Liver (tissue), 9 donors: ENCODE data around the gene CUBN. TPM values are rescaled to one million over a fixed set of nuclear protein-coding genes. Genes with fewer than 3 reads are reported as not detected.

ENCODE experiments used
- DNase-seq: peaks from one replicate; pipeline ENCODE4 v3.0.0-alpha.2; 2017; ENCODE audit warnings: low spot score
- H3K27ac ChIP-seq, 2 donors: one replicate each; pipeline ENCODE4 v1.7.0; 2013; ENCODE audit warnings: inconsistent platforms in 2 of 2, low read length in 2 of 2, control low read depth in 1 of 2, low read depth in 1 of 2, mild to moderate bottlenecking in 1 of 2
- H3K27me3 ChIP-seq, 4 donors: one replicate each; pipeline versions ENCODE4 v1.6.1 to v1.7.0; 2013; ENCODE audit warnings: low read length in 3 of 4, inconsistent platforms in 1 of 4, mild to moderate bottlenecking in 1 of 4, moderate library complexity in 1 of 4; ENCODE audit not compliant: control insufficient read depth in 4 of 4, insufficient read depth in 4 of 4
- H3K36me3 ChIP-seq, 4 donors: one replicate each; pipeline versions ENCODE4 v1.6.1 to v1.7.0; 2013; ENCODE audit warnings: low read length in 3 of 4, mild to moderate bottlenecking in 3 of 4, low read depth in 1 of 4, moderate library complexity in 1 of 4; ENCODE audit not compliant: control insufficient read depth in 4 of 4, insufficient read depth in 3 of 4
- H3K4me1 ChIP-seq, 4 donors: one replicate each; pipeline versions ENCODE4 v1.6.1 to v1.7.0; 2013; ENCODE audit warnings: low read length in 3 of 4, mild to moderate bottlenecking in 3 of 4, moderate library complexity in 1 of 4; ENCODE audit not compliant: control insufficient read depth in 4 of 4, insufficient read depth in 4 of 4
- H3K4me3 ChIP-seq, 3 donors: one replicate each; pipeline versions ENCODE4 v1.6.1 to v1.7.0; 2013; ENCODE audit warnings: low read length in 3 of 3, control low read depth in 1 of 3, low read depth in 1 of 3, mild to moderate bottlenecking in 1 of 3
- H3K9ac ChIP-seq, 2 donors: one replicate each; pipeline ENCODE4 v1.7.0; 2013; ENCODE audit warnings: low read length in 2 of 2, mild to moderate bottlenecking in 2 of 2, moderate library complexity in 2 of 2, control low read depth in 1 of 2, low read depth in 1 of 2
- H3K9me3 ChIP-seq, 4 donors: one replicate each; pipeline versions ENCODE4 v1.6.1 to v1.7.0; 2013; ENCODE audit warnings: low read length in 3 of 4; ENCODE audit not compliant: control insufficient read depth in 4 of 4
- EGR1 ChIP-seq, 2 donors: IDR thresholded peaks; 2 replicates each; pipeline ENCODE4 v1.6.1; 2016 to 2018; ENCODE audit warnings: antibody characterized with exemption in 2 of 2, low read depth in 2 of 2
- FOXA1 ChIP-seq: IDR thresholded peaks from 2 replicates; pipeline ENCODE4 v1.6.1; 2016; ENCODE audit warnings: antibody characterized with exemption
- FOXA2 ChIP-seq: IDR thresholded peaks from 2 replicates; pipeline ENCODE4 v1.6.1; 2016; ENCODE audit warnings: antibody characterized with exemption
- GABPA ChIP-seq, 2 donors: IDR thresholded peaks in 1 of 2; conservative IDR thresholded peaks in 1 of 2; 2 replicates each; pipeline ENCODE4 v1.6.1; 2016; ENCODE audit warnings: antibody characterized with exemption in 2 of 2, mild to moderate bottlenecking in 1 of 2, moderate library complexity in 1 of 2
- HNF4A ChIP-seq, 2 donors: conservative IDR thresholded peaks; 2 replicates each; pipeline ENCODE4 v1.6.1; 2016; ENCODE audit warnings: antibody characterized with exemption in 2 of 2, mild to moderate bottlenecking in 2 of 2
- HNF4G ChIP-seq: IDR thresholded peaks from 2 replicates; pipeline ENCODE4 v1.6.1; 2016; ENCODE audit warnings: antibody characterized with exemption
- JUND ChIP-seq, 2 donors: IDR thresholded peaks; 2 replicates each; pipeline ENCODE4 v1.6.1; 2016; ENCODE audit warnings: antibody characterized with exemption in 2 of 2
- NR2F2 ChIP-seq: IDR thresholded peaks from 2 replicates; pipeline ENCODE4 v1.6.1; 2016; ENCODE audit warnings: antibody characterized with exemption
- RAD21 ChIP-seq, 2 donors: IDR thresholded peaks; 2 replicates each; pipeline ENCODE4 v1.6.1; 2016; ENCODE audit warnings: antibody characterized with exemption in 2 of 2, mild to moderate bottlenecking in 2 of 2
- RXRA ChIP-seq, 2 donors: IDR thresholded peaks; 2 replicates each; pipeline ENCODE4 v1.6.1; 2017 to 2018; ENCODE audit warnings: antibody characterized with exemption in 2 of 2, mild to moderate bottlenecking in 1 of 2
- SP1 ChIP-seq: IDR thresholded peaks from 2 replicates; pipeline ENCODE4 v1.6.1; 2018; ENCODE audit warnings: antibody characterized with exemption, mild to moderate bottlenecking
- TAF1 ChIP-seq: conservative IDR thresholded peaks from 2 replicates; pipeline ENCODE4 v1.6.1; 2016; ENCODE audit warnings: antibody characterized with exemption, mild to moderate bottlenecking
- YY1 ChIP-seq: IDR thresholded peaks from 2 replicates; pipeline ENCODE4 v1.6.1; 2016; ENCODE audit warnings: antibody characterized with exemption, mild to moderate bottlenecking
- WGBS: extraction: QIAGEN DNeasy Blood & Tissue Kit; methylation state at CpG from one replicate; pipeline ENCODE4 v1.1.7; 2013; 5-methylcytosine and 5-hydroxymethylcytosine counted together
- polyA plus RNA-seq, 2 donors: library from polyadenylated mRNA; stranded (reverse) in 1 of 2; unstranded in 1 of 2; fragments of 200-250 nt in 1 of 2; fragments of >200 nt in 1 of 2; fragmentation: Nextera tagmentation in 1 of 2; extraction: Ambion mirVana in 1 of 2; gene quantifications; one replicate each; pipeline versions ENCODE4 v1.2.1 to v1.2.3, GENCODE V29; 2013 to 2015
- total RNA-seq, 2 donors: library from RNA; depleted of rRNA; stranded (reverse); fragments of >200 nt; gene quantifications; one replicate each; pipeline ENCODE4 v1.2.3, GENCODE V29; 2014
- TF ChIP-seq, protein P1 (sequence below): IDR thresholded peaks from 2 replicates; pipeline ENCODE4 v1.6.1; 2016; ENCODE audit warnings: antibody characterized with exemption
- TF ChIP-seq, protein P2 (sequence below): IDR thresholded peaks from 2 replicates; pipeline ENCODE4 v1.6.1; 2016; ENCODE audit warnings: antibody characterized with exemption, mild to moderate bottlenecking
- TF ChIP-seq, protein P3 (sequence below): fragments of 150-350 bp; IDR thresholded peaks from 2 replicates; pipeline ENCODE4 v1.5.1; 2017; ENCODE audit warnings: improper control_type of control experiment, low read depth, low read length; ENCODE audit not compliant: missing input control
- TF ChIP-seq, protein P4 (sequence below): IDR thresholded peaks from 2 replicates; pipeline ENCODE4 v1.6.1; 2016; ENCODE audit warnings: antibody characterized with exemption
- TF ChIP-seq, protein P5 (sequence below): IDR thresholded peaks from 2 replicates; pipeline ENCODE4 v1.6.1; 2016; ENCODE audit warnings: antibody characterized with exemption
- donor health status: healthy.
- donor health status: healthy.
- donor health status: healthy.
- donor health status: healthy.
- donor health status: healthy.

CUBN gene
- total and polyA plus RNA-seq, 4 donors, result 0.01 to 0.67 (median 0.30) TPM

DNA sequence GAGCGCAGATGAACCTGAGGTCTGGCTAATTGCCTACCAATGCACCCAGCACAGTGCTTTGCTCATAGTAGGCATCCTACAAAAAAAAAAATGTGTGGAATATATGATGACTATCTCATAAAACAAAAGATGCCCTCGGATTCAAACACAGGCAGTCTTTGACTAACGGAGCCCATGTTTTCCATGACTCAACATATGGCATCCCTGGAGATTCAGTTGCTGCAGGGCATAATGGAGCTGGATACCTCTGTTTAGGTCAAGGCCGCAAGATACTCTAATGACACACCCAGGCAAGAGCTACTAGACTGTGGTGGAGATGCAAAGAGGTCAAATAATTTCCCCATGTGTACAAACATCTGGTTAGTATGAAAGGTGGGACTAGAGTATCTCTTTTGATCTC is 16.3 kb downstream of the CUBN start:
- TF ChIP-seq, protein P1, sequence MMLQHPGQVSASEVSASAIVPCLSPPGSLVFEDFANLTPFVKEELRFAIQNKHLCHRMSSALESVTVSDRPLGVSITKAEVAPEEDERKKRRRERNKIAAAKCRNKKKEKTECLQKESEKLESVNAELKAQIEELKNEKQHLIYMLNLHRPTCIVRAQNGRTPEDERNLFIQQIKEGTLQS, result no peak
- TF ChIP-seq JUND (IDR thresholded peaks at IDR 0.05) (no peak), HNF4A (conservative IDR thresholded peaks at IDR 0.05) (no peak), FOXA2 (no peak), RAD21 (IDR thresholded peaks at IDR 0.05) (no peak), YY1 (no peak), SP1 (no peak), TAF1 (no peak), EGR1 (IDR thresholded peaks at IDR 0.05; ENCODE audit: low read depth in 2 of 2) (no peak), GABPA (IDR thresholded peaks at IDR 0.05 in 1 of 2, conservative IDR thresholded peaks at IDR 0.05 in 1 of 2) (no peak), RXRA (IDR thresholded peaks at IDR 0.05) (no peak), FOXA1 (no peak), HNF4G (no peak), NR2F2 (no peak)
- TF ChIP-seq, protein P2, sequence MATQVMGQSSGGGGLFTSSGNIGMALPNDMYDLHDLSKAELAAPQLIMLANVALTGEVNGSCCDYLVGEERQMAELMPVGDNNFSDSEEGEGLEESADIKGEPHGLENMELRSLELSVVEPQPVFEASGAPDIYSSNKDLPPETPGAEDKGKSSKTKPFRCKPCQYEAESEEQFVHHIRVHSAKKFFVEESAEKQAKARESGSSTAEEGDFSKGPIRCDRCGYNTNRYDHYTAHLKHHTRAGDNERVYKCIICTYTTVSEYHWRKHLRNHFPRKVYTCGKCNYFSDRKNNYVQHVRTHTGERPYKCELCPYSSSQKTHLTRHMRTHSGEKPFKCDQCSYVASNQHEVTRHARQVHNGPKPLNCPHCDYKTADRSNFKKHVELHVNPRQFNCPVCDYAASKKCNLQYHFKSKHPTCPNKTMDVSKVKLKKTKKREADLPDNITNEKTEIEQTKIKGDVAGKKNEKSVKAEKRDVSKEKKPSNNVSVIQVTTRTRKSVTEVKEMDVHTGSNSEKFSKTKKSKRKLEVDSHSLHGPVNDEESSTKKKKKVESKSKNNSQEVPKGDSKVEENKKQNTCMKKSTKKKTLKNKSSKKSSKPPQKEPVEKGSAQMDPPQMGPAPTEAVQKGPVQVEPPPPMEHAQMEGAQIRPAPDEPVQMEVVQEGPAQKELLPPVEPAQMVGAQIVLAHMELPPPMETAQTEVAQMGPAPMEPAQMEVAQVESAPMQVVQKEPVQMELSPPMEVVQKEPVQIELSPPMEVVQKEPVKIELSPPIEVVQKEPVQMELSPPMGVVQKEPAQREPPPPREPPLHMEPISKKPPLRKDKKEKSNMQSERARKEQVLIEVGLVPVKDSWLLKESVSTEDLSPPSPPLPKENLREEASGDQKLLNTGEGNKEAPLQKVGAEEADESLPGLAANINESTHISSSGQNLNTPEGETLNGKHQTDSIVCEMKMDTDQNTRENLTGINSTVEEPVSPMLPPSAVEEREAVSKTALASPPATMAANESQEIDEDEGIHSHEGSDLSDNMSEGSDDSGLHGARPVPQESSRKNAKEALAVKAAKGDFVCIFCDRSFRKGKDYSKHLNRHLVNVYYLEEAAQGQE, result no peak
- TF ChIP-seq, protein P3, sequence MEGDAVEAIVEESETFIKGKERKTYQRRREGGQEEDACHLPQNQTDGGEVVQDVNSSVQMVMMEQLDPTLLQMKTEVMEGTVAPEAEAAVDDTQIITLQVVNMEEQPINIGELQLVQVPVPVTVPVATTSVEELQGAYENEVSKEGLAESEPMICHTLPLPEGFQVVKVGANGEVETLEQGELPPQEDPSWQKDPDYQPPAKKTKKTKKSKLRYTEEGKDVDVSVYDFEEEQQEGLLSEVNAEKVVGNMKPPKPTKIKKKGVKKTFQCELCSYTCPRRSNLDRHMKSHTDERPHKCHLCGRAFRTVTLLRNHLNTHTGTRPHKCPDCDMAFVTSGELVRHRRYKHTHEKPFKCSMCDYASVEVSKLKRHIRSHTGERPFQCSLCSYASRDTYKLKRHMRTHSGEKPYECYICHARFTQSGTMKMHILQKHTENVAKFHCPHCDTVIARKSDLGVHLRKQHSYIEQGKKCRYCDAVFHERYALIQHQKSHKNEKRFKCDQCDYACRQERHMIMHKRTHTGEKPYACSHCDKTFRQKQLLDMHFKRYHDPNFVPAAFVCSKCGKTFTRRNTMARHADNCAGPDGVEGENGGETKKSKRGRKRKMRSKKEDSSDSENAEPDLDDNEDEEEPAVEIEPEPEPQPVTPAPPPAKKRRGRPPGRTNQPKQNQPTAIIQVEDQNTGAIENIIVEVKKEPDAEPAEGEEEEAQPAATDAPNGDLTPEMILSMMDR, result no peak
- TF ChIP-seq, protein P4, sequence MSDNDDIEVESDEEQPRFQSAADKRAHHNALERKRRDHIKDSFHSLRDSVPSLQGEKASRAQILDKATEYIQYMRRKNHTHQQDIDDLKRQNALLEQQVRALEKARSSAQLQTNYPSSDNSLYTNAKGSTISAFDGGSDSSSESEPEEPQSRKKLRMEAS, result no peak
- TF ChIP-seq, protein P5, sequence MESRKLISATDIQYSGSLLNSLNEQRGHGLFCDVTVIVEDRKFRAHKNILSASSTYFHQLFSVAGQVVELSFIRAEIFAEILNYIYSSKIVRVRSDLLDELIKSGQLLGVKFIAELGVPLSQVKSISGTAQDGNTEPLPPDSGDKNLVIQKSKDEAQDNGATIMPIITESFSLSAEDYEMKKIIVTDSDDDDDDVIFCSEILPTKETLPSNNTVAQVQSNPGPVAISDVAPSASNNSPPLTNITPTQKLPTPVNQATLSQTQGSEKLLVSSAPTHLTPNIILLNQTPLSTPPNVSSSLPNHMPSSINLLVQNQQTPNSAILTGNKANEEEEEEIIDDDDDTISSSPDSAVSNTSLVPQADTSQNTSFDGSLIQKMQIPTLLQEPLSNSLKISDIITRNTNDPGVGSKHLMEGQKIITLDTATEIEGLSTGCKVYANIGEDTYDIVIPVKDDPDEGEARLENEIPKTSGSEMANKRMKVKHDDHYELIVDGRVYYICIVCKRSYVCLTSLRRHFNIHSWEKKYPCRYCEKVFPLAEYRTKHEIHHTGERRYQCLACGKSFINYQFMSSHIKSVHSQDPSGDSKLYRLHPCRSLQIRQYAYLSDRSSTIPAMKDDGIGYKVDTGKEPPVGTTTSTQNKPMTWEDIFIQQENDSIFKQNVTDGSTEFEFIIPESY, result no peak
- Histone ChIP-seq H3K4me1 (peaks cover 0 to 2% (median under 1%) of the 10 kb centered on the region in 4 donors), H3K36me3 (no peaks in the 10 kb centered on the region), H3K27me3 (no peaks in the 10 kb centered on the region), H3K9me3 (no peaks in the 10 kb centered on the region), H3K4me3 (no peak overlapping the region), H3K27ac (no peak overlapping the region), H3K9ac (no peak overlapping the region)
- 98% methylated on average over 4 of the region's 4 CpGs for WGBS
- no peak for DNase-seq
